Neural cell (in vitro differentiated cells): ENCODE measurements around the gene PCP2. TPM values are rescaled to one million over a fixed set of nuclear protein-coding genes. Genes with fewer than 3 reads are reported as not detected.
"Not testable (repeated sequence)": the region's sequence is repeated elsewhere in the genome, so short reads cannot be mapped to it uniquely, and the experiment has no call there.

ENCODE experiments used
- H2AFZ ChIP-seq: fragments of 200-600, 300-800 bp; sonication (generic), shearing (Covaris generic); 2 replicates; pipeline ENCODE4 v1.6.0; 2014; ENCODE audit warnings: low read depth, mild to moderate bottlenecking, antibody characterized with exemption, low read length, moderate library complexity
- H3F3A ChIP-seq: fragments of 200-600 bp; shearing (Covaris generic); 2 replicates; pipeline ENCODE4 v1.6.1; 2016; ENCODE audit warnings: mild to moderate bottlenecking, moderate library complexity, mixed read lengths, antibody characterized with exemption, low read length; ENCODE audit not compliant: insufficient read depth, poor library complexity, severe bottlenecking
- H3K27ac ChIP-seq: fragments of 200-600, 300-800 bp; sonication (generic), shearing (Covaris generic); 2 replicates; pipeline ENCODE4 v1.5.1; 2014; ENCODE audit warnings: mild to moderate bottlenecking, low read length, moderate library complexity
- H3K27me3 ChIP-seq: fragments of 300-800, 200-600 bp; sonication (generic), shearing (Covaris generic); 2 replicates; pipeline ENCODE4 v1.6.0; 2014; ENCODE audit warnings: mild to moderate bottlenecking, low read depth, low read length, moderate library complexity; ENCODE audit not compliant: insufficient read depth
- H3K36me3 ChIP-seq: fragments of 300-800, 200-600 bp; sonication (generic), shearing (Covaris generic); 2 replicates; pipeline ENCODE4 v1.5.1; 2014; ENCODE audit warnings: mild to moderate bottlenecking, antibody characterized with exemption, low read length, moderate library complexity; ENCODE audit not compliant: insufficient read depth
- H3K4me2 ChIP-seq: fragments of 300-800, 200-600 bp; sonication (generic), shearing (Covaris generic); 2 replicates; pipeline ENCODE4 v1.6.0; 2014; ENCODE audit warnings: mild to moderate bottlenecking, low read length
- H3K4me3 ChIP-seq: fragments of 300-800, 200-600 bp; sonication (generic), shearing (Covaris generic); 2 replicates; pipeline ENCODE4 v1.5.1; 2014; ENCODE audit warnings: mild to moderate bottlenecking, low read length, moderate library complexity
- H3K79me2 ChIP-seq: fragments of 200-600 bp; shearing (Covaris generic); replicated peaks from 2 replicates; pipeline ENCODE4 v1.6.0; 2014; ENCODE audit warnings: mild to moderate bottlenecking, low read length, moderate library complexity; ENCODE audit not compliant: insufficient read depth
- H3K9ac ChIP-seq: fragments of 300-800, 200-600 bp; sonication (generic), shearing (Covaris generic); 2 replicates; pipeline ENCODE4 v1.6.1; 2016; ENCODE audit warnings: mild to moderate bottlenecking, low read length, mixed read lengths
- H3K9me2 ChIP-seq: fragments of 200-600 bp; shearing (Covaris generic); 2 replicates; pipeline ENCODE4 v1.6.1; 2016; ENCODE audit warnings: mild to moderate bottlenecking, low read length, mixed read lengths; ENCODE audit not compliant: insufficient read depth
- H3K9me3 ChIP-seq: fragments of 200-600, 300-800 bp; sonication (generic), shearing (Covaris generic); 2 replicates; pipeline ENCODE4 v1.6.1; 2016; ENCODE audit warnings: mild to moderate bottlenecking, mixed run types, low read length, moderate library complexity, mixed read lengths
- H4K20me1 ChIP-seq: fragments of 200-600 bp; shearing (Covaris generic); 2 replicates; pipeline ENCODE4 v1.6.1; 2016; ENCODE audit warnings: mild to moderate bottlenecking, mixed run types; ENCODE audit not compliant: insufficient read depth
- CTCF ChIP-seq: fragments of 450-650 bp; IDR thresholded peaks from 2 replicates; pipeline ENCODE4 v1.5.1; 2014; ENCODE audit warnings: antibody characterized with exemption, mild to moderate bottlenecking, moderate library complexity; ENCODE audit not compliant: poor library complexity, severe bottlenecking
- EP300 ChIP-seq: fragments of 450-650 bp; conservative IDR thresholded peaks from 2 replicates; pipeline ENCODE4 v1.6.1; 2014; ENCODE audit warnings: antibody characterized with exemption, mild to moderate bottlenecking, moderate library complexity; ENCODE audit not compliant: poor library complexity, severe bottlenecking
- EZH2 ChIP-seq: fragments of 200-600, 300-800 bp; shearing (Covaris generic), sonication (generic); IDR thresholded peaks from 2 replicates; pipeline ENCODE4 v1.6.1; 2014; ENCODE audit warnings: antibody characterized with exemption, low read length, borderline replicate concordance, mild to moderate bottlenecking; ENCODE audit not compliant: insufficient read depth, poor library complexity, severe bottlenecking
- MXI1 ChIP-seq: fragments of 450-650 bp; conservative IDR thresholded peaks from 2 replicates; pipeline ENCODE4 v1.6.1; 2014; ENCODE audit warnings: antibody characterized with exemption, mild to moderate bottlenecking; ENCODE audit not compliant: poor library complexity, severe bottlenecking
- POLR2AphosphoS5 ChIP-seq: IDR thresholded peaks from 2 replicates; pipeline ENCODE4 v1.6.1; 2012
- RAD21 ChIP-seq: fragments of 450-650 bp; conservative IDR thresholded peaks from 2 replicates; pipeline ENCODE4 v1.6.1; 2014; ENCODE audit warnings: antibody characterized with exemption, mild to moderate bottlenecking, moderate library complexity
- REST ChIP-seq: IDR thresholded peaks from 2 replicates; pipeline ENCODE4 v1.6.1; 2012; ENCODE audit warnings: borderline replicate concordance
- SMC3 ChIP-seq: fragments of 450-650 bp; conservative IDR thresholded peaks from 2 replicates; pipeline ENCODE4 v1.6.1; 2014; ENCODE audit warnings: antibody characterized with exemption, mild to moderate bottlenecking, moderate library complexity; ENCODE audit not compliant: poor library complexity
- TAF1 ChIP-seq: IDR thresholded peaks from 2 replicates; pipeline ENCODE4 v1.6.1; 2012; ENCODE audit warnings: low read depth
- polyA plus RNA-seq: library from polyadenylated mRNA; depleted of rRNA; stranded (reverse); fragments of >200 nt; gene quantifications from 2 replicates; pipeline ENCODE4 v1.2.3, GENCODE V29; 2014

Gene PCP2
- polyA plus RNA-seq, 1 donor from 2014 or later, result not detected

GRCh38 chr19:7645163-7645562, 11.6 kb upstream of the PCP2 start:
- Histone ChIP-seq H3K36me3 (no peaks in the 10 kb centered on the region), H2AFZ (no peak overlapping the region), H3K79me2 (no peaks in the 10 kb centered on the region), H3K4me2 (no peak overlapping the region), H3F3A (no peaks in the 10 kb centered on the region), H4K20me1 (no peaks in the 10 kb centered on the region), H3K27ac (no peak overlapping the region), H3K4me3 (no peak overlapping the region), H3K27me3 (no peaks in the 10 kb centered on the region), H3K9me2 (no peaks in the 10 kb centered on the region), H3K9me3 (no peaks in the 10 kb centered on the region), H3K9ac (no peak overlapping the region)
- no peak for TF ChIP-seq CTCF
- no peak for TF ChIP-seq POLR2AphosphoS5
- no peak for TF ChIP-seq REST
- TF ChIP-seq SMC3, result no peak
- TF ChIP-seq MXI1, result no peak
- no peak for TF ChIP-seq TAF1
- TF ChIP-seq EZH2, result no peak
- no peak for TF ChIP-seq EP300
- TF ChIP-seq RAD21, result no peak

DNA sequence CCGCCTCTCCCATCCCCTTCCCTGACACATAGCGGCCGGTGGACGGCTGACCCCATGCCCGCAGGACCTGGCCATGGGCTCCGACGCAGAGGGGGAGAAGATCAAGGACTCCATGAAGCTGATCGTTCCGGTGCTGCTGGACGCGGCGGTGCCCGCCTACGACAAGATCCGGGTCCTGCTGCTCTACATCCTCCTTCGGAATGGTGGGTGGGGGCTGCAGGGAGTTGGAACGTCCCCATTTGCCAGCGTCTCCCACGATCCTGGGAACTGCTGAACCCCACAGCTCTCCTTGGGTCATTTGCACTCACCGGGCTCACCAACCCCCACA, 11.0 kb upstream of the PCP2 start:
- H3K9me2 ChIP-seq, result no peaks in the 10 kb centered on the region
- no peaks in the 10 kb centered on the region for H3K27me3 ChIP-seq
- no peaks in the 10 kb centered on the region for H3K79me2 ChIP-seq
- TF ChIP-seq CTCF (no peak), MXI1 (no peak), SMC3 (no peak)
- H3K4me3 ChIP-seq, result no peak overlapping the region
- H3K4me2 ChIP-seq, result no peak overlapping the region
- no peak overlapping the region for H3K9ac ChIP-seq
- H3K9me3 ChIP-seq, result no peaks in the 10 kb centered on the region
- H2AFZ ChIP-seq, result no peak overlapping the region
- no peak overlapping the region for H3K27ac ChIP-seq
- no peaks in the 10 kb centered on the region for H3F3A ChIP-seq
- no peaks in the 10 kb centered on the region for H4K20me1 ChIP-seq
- H3K36me3 ChIP-seq, result no peaks in the 10 kb centered on the region

DNA sequence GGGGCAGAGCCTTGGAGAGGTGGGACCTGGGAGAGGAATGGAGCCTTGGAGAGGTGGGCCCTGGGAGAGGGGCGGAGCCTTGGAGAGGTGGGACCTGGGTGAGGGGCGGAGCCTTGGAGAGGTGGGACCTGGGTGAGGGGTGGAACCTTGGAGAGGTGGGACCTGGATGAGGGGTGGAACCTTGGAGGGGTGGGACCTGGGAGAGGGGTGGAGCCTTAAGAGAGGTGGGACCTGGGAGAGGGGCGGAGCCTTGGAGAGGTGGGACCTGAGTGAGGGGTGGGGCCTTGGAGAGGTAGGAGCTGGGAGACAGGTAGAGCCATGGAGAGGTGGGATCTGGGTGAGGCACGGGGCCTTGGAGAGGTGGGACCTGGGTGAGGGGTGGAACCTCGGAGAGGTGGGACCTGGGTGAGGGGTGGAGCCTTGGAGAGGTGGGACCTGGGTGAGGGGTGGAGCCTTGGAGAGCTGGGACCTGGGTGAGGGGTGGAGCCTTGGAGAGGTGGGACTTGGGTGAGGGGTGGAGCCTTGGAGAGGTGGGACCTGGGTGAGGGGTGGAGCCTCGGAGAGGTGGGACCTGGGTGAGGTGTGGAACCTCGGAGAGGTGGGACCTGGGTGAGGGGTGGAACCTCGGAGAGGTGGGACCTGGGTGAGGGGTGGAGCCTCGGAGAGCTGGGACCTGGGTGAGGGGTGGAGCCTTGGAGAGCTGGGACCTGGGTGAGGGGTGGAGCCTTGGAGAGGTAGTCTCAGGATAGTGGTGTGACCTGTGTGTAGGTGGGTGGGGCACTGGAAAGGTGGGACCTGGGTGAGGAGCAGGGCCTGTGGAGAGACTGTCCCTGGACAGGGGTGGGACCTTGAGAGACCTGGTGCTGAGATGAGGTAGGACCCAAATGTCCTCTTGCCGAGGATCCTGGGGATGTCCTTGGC, 10.4 kb upstream of the PCP2 start:
- not testable (repeated sequence) for H3K27ac ChIP-seq

More for the DNA sequence above, 10.4 kb upstream of the PCP2 start:
- H4K20me1 ChIP-seq, H3K4me3 ChIP-seq, H3K9ac ChIP-seq, H3K27me3 ChIP-seq, H2AFZ ChIP-seq, H3K9me3 ChIP-seq, H3K9me2 ChIP-seq, H3F3A ChIP-seq, H3K36me3 ChIP-seq, H3K79me2 ChIP-seq, H3K4me2 ChIP-seq: not testable (repeated sequence)
